Small intestine (tissue), 7 donors: ENCODE data around the gene MPZL2. TPM values are rescaled to one million over a fixed set of nuclear protein-coding genes. Genes with fewer than 3 reads are reported as not detected.

Source experiments
- DNase-seq, 2 donors: peaks; one replicate each; pipeline versions ENCODE4 v3.0.0 to v3.0.0-alpha.2; 2013
- FAIRE-seq: peaks from 2 replicates; lab custom pipeline; 2012; peaks lifted over from hg19 to GRCh38; lab: Jason Lieb, UNC
- H3K27ac ChIP-seq, 3 donors: one replicate each; pipeline ENCODE4 v1.5.1; 2013; ENCODE audit warnings: low read length in 2 of 3, mild to moderate bottlenecking in 2 of 3, control low read depth in 1 of 3, inconsistent platforms in 1 of 3, low read depth in 1 of 3, moderate library complexity in 1 of 3
- H3K27me3 ChIP-seq, 3 donors: one replicate each; pipeline ENCODE4 v1.6.1; 2013; ENCODE audit warnings: low read length in 3 of 3, inconsistent platforms in 1 of 3; ENCODE audit not compliant: control insufficient read depth in 3 of 3, insufficient read depth in 3 of 3
- H3K36me3 ChIP-seq, 3 donors: one replicate each; pipeline ENCODE4 v1.6.1; 2013; ENCODE audit warnings: low read length in 3 of 3, inconsistent platforms in 1 of 3, low read depth in 1 of 3, mild to moderate bottlenecking in 1 of 3, moderate library complexity in 1 of 3; ENCODE audit not compliant: control insufficient read depth in 3 of 3, insufficient read depth in 2 of 3
- H3K4me1 ChIP-seq, 3 donors: one replicate each; pipeline ENCODE4 v1.6.1; 2013; ENCODE audit warnings: low read length in 2 of 3, inconsistent platforms in 1 of 3, low read depth in 1 of 3, mild to moderate bottlenecking in 1 of 3, moderate library complexity in 1 of 3; ENCODE audit not compliant: control insufficient read depth in 3 of 3, insufficient read depth in 2 of 3
- H3K4me3 ChIP-seq, 3 donors: one replicate each; pipeline ENCODE4 v1.5.1; 2013; ENCODE audit warnings: low read length in 3 of 3, control low read depth in 1 of 3, inconsistent platforms in 1 of 3, low read depth in 1 of 3, mild to moderate bottlenecking in 1 of 3, moderate library complexity in 1 of 3
- H3K9me3 ChIP-seq, 2 donors: one replicate each; pipeline ENCODE4 v1.6.1; 2013; ENCODE audit warnings: low read depth in 1 of 2, low read length in 1 of 2; ENCODE audit not compliant: control insufficient read depth in 2 of 2, insufficient read depth in 1 of 2
- WGBS, 3 donors: extraction: QIAGEN DNeasy Blood & Tissue Kit; methylation state at CpG; one replicate each; pipeline ENCODE4 v1.1.7; 2013; 5-methylcytosine and 5-hydroxymethylcytosine counted together
- polyA plus RNA-seq, 4 donors: library from polyadenylated mRNA; stranded (reverse) in 3 of 4; unstranded in 1 of 4; fragments of 200-250 nt in 3 of 4; fragments of 120-200 nt in 1 of 4; gene quantifications; one replicate each; pipeline versions ENCODE4 v1.2.1 to v1.2.3, GENCODE V29; 2013
- donor health status: healthy with polysubstance abuse.
- donor health status: control.
- donor health status: control.
- donor health status: Bipolar disorder and iron deficiency.
- donor health status: healthy.

MPZL2 gene
- polyA plus RNA-seq, 4 donors: 1.6 to 44.2 (median 15.3) TPM

- H3K9me3 ChIP-seq: no peaks in the 10 kb centered on the region
- peaks cover 5 to 66% (median 20%) of the 10 kb centered on the region in 3 donors for H3K4me1 ChIP-seq
- H3K4me3 ChIP-seq: no peak overlapping the region
- DNase-seq: peak in 1 of 2 donors; percentile 74
- H3K27ac ChIP-seq: peak overlapping the region; percentile 24 to 53 (median 47)
- WGBS, 3 donors: 86 to 96% (median 89%) methylated on average over 9 of the region's 9 CpGs
- no peak for FAIRE-seq
- H3K27me3 ChIP-seq: no peaks in the 10 kb centered on the region
- H3K36me3 ChIP-seq: peaks cover 0 to 2% (median 0%) of the 10 kb centered on the region in 3 donors
These were observed 58.3 kb downstream of the MPZL2 start for GRCh38 chr11:118205606-118206378.

Other genes starting within 250 kb of the MPZL2 start
- 100 to 1,000 TPM in 1 of 4 donors, 10 to 100 TPM in 3; 20.0 to 117 (median 44.3) TPM for gene TMPRSS4, start 187.2 kb downstream of the MPZL2 start, polyA plus RNA-seq
- gene SMIM35, start 177.3 kb downstream of the MPZL2 start, polyA plus RNA-seq: under 1 TPM in 2 of 4 donors, not detected in 2; 0.03 to 0.44 TPM
- 1 to 10 TPM in 3 of 4 donors, under 1 TPM in 1; 0.45 to 3.8 (median 2.1) TPM for gene SCN4B, start 111.5 kb downstream of the MPZL2 start, polyA plus RNA-seq
- 1 to 10 TPM in 2 of 4 donors, under 1 TPM in 1, not detected in 1; under 0.01 to 2.3 (median 1.0) TPM for gene SCN2B, start 87.7 kb downstream of the MPZL2 start, polyA plus RNA-seq
- gene JAML, start 39.3 kb downstream of the MPZL2 start, polyA plus RNA-seq: 10 to 100 TPM in 2 of 4 donors, 1 to 10 TPM in 2; 4.2 to 33.9 (median 13.3) TPM
- gene MPZL3, start 11.9 kb downstream of the MPZL2 start, polyA plus RNA-seq: 10 to 100 TPM in 1 of 4 donors, 1 to 10 TPM in 3; 3.0 to 24.9 (median 4.0) TPM
- 10 to 100 TPM in 1 of 4 donors, 1 to 10 TPM in 3; 5.9 to 13.8 (median 7.1) TPM for gene CD3E, start 40.4 kb upstream of the MPZL2 start, polyA plus RNA-seq
- 10 to 100 TPM in 1 of 4 donors, 1 to 10 TPM in 3; 5.4 to 14.6 (median 7.0) TPM for gene CD3D, start 78.4 kb upstream of the MPZL2 start, polyA plus RNA-seq
- 1 to 10 TPM in 3 of 4 donors, under 1 TPM in 1; 0.45 to 7.3 (median 1.4) TPM for gene CD3G, start 80.0 kb upstream of the MPZL2 start, polyA plus RNA-seq
- 10 to 100 TPM; 11.3 to 42.3 (median 14.2) TPM for gene UBE4A, start 95.3 kb upstream of the MPZL2 start, polyA plus RNA-seq
- 100 to 1,000 TPM; 234 to 332 (median 284) TPM for gene ATP5MG, start 137.3 kb upstream of the MPZL2 start, polyA plus RNA-seq
- gene KMT2A, start 172.2 kb upstream of the MPZL2 start, polyA plus RNA-seq: 10 to 100 TPM in 2 of 4 donors, 1 to 10 TPM in 2; 7.3 to 33.5 (median 9.5) TPM